SH-SY5Y (cell line): ENCODE data around the gene NEURL1B.

Experiments
- GATA2 ChIP-seq: IDR thresholded peaks from 2 replicates; pipeline ENCODE4 v1.6.1; 2011; ENCODE audit warnings: mild to moderate bottlenecking, low read depth, low read length
- GATA3 ChIP-seq: IDR thresholded peaks from 2 replicates; pipeline ENCODE4 v1.6.1; 2011; ENCODE audit warnings: low read depth, mild to moderate bottlenecking, low read length, moderate library complexity

Gene NEURL1B

GRCh38 chr5:172602783-172603231, 38.3 kb upstream of the NEURL1B start:
- TF ChIP-seq GATA3 (no peak), GATA2 (no peak)

GRCh38 chr5:172603251-172603806, 37.7 kb upstream of the NEURL1B start:
- TF ChIP-seq GATA3 (no peak), GATA2 (no peak)

GRCh38 chr5:172605466-172605865, 35.6 kb upstream of the NEURL1B start:
- TF ChIP-seq GATA2 (no peak), GATA3 (no peak)

- TF ChIP-seq GATA2 (no peak), GATA3 (no peak)
These were observed 34.8 kb upstream of the NEURL1B start for GRCh38 chr5:172606156-172606785.

GRCh38 chr5:172607213-172607793, 33.8 kb upstream of the NEURL1B start:
- no peak for TF ChIP-seq GATA3
- TF ChIP-seq GATA2, result no peak

- TF ChIP-seq GATA2 (no peak), GATA3 (no peak)
These were observed 32.3 kb upstream of the NEURL1B start for GRCh38 chr5:172608773-172609172.

- TF ChIP-seq GATA3 (no peak), GATA2 (no peak)
These were observed 30.4 kb upstream of the NEURL1B start for GRCh38 chr5:172610643-172611042.

- no peak for TF ChIP-seq GATA3
These were observed 29.1 kb upstream of the NEURL1B start for GRCh38 chr5:172611913-172612312.

- TF ChIP-seq GATA3 (no peak), GATA2 (no peak)
These were observed 28.3 kb upstream of the NEURL1B start for GRCh38 chr5:172612771-172613170.

- TF ChIP-seq GATA2 (no peak), GATA3 (no peak)
These were observed 24.9 kb upstream of the NEURL1B start for GRCh38 chr5:172616136-172616535.

- TF ChIP-seq GATA3 (no peak), GATA2 (no peak)
These were observed 24.3 kb upstream of the NEURL1B start for GRCh38 chr5:172616730-172617129.

GRCh38 chr5:172617817-172618216, 23.2 kb upstream of the NEURL1B start:
- no peak for TF ChIP-seq GATA2

GRCh38 chr5:172618574-172619365, 22.3 kb upstream of the NEURL1B start:
- no peak for TF ChIP-seq GATA3
- no peak for TF ChIP-seq GATA2

GRCh38 chr5:172620506-172620905, 20.6 kb upstream of the NEURL1B start:
- TF ChIP-seq GATA3, result no peak
